Measurements from ENCODE around the gene SKA3.
"Not testable (repeated sequence)": the region's sequence is repeated elsewhere in the genome, so short reads cannot be mapped to it uniquely, and the experiment has no call there.

Gene SKA3

DNA sequence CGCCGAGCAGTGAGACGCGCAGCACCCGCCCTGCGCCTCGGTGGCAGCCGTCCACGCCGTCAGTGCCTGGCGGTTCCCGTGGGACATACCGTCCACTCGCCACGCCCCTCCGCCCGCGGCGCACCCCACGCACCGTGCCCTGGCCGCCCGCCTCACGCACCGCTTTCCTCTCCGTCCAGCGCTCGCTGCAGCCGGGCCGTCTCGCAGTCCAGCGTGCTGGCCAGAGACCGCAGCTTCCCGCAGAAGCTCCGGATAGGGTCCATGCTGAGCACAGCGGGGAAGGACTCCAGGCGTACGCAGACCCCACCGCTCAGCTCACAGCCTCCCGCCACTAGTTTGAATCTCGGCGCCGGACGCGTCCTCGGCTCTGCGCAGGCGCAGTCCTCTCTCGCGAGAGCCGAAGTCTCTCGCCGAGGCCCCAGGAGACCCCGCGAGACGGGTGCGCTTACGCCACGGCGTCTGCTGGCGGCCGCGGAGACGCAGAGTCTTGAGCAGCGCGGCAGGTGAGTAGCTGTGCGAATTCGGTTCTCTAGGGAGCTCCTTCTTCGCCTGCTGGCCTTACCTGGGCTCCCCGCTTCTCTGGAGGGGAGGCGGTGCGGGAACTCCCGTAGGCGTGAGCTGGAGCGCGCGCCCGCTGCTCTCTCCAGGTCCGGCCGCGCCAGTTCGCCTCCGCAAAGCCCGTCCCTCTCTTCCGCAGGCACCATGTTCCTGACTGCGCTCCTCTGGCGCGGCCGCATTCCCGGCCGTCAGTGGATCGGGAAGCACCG is at the start of gene SKA3, which contains the start of gene MRPL57:
Gene SKA3, minus strand, starts transcription at position 338 of the 767 bp plus-strand sequence. Its CDS starts 75 bp downstream, at position 263.
Gene MRPL57, plus strand, starts transcription at position 444 of the 767 bp plus-strand sequence. Its CDS starts 259 bp downstream, at position 703.
- DNase-seq: peak; percentile 94

DNA sequence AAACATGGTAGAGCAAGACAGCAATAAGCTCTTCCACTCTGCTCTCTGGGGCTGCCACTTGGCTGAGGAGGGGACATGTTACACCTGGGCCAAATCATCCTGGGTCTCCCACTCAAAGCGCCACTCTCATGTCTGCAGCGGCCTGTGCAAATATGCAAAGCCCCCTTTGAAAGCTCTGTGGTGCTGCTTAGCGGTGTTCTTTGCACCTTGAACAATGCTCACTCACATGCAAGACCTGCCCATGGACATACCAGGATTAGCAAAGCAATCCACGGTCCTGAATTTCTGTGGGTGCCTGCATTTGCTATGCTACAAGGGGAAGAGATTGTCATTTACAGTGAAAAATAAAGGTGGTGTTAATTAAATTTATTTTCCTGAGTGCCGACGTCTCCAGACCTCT is 48.7 kb upstream of the SKA3 start:
- no peak for DNase-seq

DNA sequence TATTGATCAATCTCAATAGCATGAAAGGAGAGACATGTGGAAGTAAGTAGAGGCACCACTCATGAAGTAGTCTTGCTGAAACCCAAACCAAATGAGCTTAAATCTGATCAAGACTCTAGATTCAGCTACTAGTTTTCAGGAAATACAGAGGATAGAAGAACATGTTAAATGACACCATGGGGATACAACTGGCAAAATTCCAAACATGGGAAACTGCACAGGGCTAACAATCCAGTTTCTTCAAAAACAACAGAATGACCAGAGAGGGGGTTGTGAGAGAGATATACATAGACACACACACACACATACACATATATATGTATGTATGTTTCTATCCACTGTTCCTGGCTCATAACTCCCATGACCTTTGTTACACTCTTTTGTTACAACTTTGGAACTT is 44.9 kb upstream of the SKA3 start:
- no peak for DNase-seq

DNA sequence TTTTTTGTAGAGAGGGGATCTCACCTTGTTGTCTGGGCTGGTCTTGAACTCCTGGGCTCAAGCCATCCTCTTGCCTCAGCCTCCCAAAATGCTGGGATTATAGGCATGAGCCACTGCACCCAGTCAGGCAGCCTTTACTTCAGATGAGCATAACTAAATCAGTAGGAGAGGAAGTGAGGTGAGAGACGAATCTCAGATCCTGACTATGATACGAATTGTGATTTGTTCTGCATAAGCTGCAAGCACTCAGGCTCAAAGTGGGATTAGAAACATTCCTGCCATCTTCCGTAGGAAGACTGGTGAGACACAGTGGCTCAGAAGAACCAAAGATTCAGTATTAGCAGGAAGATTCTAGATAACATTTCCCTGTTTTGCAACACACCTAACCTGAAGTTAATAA is 43.4 kb upstream of the SKA3 start:
- not testable (repeated sequence) for DNase-seq

DNA sequence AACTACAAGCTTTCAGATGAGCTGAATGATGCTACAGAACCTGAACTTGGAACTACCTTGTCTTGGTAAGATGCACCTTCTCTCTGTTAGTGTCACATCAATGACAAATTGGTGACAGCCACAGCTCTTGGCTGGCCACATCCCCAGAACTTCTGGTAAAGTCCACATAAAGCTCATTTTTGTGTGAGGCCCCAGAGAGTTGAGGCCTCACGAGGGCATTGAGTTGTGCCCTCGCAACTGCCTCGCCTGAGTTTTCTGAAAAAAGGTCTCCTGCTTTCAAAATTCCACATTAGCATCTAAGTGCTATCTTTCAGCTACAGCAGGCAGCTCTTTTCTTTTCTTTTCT is 42.7 kb upstream of the SKA3 start:
- no peak for DNase-seq

DNA sequence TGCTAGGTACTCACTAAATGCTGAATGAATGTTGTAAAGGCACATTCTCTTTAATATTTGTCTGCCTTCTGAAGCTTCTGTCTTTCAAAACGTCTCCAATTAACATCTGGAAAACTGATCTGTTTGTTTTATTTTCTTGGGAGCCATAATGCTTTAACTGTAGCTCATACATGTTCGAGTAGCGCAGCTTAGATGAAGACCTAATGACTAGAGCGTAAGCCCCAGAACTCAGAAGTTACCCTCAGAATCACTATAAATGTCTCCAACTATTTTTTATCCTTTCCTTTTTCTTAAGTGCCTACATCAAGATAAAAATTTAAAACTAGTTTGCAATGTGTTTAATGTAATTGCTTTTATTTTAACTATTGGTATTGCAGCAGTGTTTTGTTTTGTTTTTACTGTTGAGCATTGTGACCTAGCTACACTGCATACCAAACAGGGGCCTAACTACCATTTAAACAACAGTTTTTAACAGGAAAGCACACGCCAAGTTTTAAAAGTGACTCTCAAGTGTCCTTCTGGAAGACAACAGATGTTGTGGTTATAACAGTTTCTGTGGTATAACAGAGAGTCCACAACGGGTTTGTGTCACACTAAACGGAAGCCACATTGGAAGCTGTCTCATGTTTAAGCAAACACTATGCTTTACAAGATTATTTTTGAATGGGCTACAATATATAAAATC is 42.1 kb upstream of the SKA3 start:
- no peak for DNase-seq

DNA sequence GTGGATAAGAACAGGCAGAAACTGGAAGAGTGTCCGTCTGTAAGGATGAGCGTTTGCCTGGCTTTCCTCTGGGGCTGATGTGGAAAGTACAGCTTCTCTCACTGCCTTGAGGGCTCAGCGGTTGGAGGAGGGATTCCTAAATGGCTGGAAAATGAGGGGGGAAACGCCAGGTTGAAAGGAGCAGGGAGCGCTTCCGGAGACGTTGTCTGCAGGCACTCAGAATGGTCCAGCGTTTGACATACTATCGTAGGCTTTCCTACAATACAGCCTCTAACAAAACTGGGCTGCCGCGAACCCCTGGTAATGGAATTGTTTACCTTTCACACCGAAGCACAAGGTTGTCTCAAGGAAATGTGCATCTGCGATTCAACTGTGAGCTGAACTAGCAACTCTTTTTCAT is 40.0 kb upstream of the SKA3 start:
- DNase-seq: no peak

DNA sequence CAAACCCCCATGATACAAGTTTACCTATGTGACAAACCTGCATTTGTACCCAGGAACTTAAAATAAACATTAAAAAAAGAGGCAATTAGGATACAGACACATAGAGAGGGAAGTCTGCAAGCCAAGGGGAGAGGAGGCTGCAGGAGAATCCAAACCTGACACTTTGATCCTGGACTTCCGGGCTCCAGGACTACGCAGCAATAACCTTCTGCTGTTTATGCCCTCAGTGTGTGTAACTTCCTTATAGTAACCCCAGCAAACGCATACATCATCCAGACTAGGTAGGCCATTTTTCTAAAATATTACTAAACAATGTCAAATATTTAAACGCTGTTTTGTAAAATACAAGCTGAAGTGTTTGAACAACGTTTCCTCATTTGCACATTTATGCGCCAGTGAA is 39.1 kb upstream of the SKA3 start:
- not testable (repeated sequence) for DNase-seq

DNA sequence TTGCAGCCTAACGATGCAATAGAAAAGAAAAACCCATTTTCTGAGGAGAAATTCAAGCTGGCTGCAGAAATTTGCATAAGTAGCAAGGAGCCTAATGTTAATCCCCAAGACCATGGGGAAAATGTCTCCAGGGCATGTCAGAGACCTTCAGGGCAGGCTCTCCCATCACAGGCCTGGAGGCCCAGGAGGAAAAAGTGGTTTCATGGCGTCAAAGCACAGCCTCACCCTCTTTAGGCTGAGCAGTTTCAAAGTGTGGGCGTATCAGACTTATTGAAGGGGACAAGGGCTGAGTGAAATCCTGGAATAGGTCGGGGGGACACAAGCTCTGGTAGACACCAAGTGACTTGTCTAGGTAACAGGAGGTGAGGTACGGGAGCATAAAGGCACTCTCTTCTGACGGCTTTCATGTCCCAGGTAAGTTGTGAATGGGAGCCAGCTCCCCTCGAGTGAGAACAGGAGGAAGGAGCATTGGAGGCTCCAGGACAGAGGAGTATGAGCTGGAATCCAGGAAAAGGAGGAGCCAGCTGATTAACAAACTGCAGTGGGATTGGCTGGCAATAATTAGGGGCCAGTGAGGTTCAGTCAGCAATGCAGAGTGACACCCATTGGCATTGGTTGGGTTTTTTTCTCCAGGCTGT is 35.9 kb upstream of the SKA3 start:
- no peak for DNase-seq

DNA sequence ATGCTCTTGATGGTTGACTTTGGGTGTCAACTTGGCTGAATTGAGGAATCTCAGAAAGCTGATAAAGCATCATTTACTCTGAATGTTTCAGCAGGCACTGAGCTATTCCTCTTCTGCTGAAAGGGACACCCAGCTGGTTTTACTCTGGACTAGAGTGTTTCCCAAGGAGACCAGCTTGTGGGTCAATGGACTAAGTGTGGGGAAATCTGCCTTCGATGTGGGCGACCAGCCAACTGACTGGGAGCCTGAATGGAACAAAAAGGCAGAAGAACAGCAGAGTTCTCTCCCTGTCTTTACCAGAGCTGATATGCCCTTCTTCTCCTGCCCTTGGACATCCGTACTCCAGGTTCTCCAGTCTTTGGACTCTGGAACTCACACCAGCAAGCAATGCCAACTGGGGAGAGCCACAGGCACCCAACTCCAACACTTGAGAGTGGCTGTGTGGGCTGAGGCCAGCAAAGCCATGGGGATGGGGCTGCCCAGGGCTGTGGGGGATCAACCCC is 32.4 kb upstream of the SKA3 start:
- DNase-seq: no peak

DNA sequence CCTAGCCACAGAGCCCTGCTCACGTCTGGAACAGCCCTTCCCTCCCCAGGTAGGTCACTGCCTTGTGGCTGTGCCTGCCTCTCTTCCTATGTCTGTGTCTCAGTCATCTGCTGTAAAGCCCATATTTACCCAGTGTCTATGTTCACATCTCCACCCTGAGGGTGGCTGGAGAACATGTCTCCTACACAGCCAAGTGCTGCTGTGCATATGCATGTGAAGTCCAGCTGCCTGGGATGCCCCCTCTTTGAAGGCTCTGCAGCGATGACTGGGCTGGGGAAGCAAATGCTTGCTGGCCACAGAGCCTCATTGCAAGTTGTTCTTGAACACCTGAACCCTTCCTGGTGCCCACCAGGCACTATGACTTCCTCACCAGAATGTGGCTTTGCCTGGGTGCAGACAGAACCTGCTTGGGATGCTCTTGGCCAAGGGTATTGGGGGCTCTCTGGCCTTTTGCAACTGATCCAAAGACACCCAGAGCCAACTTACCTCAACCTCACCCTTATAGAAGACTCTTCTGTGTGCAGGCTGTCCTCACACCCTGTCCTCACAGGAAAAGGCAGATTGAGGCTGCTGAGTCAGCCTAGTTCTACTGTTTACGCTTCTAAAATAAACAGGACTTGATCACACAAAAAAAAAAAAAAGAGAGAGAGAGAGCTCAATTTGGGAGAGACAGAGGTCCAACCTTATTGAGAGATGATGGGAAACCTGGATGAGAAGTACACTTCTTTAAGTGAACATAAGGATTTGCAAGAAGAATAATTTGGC is 26.6 kb upstream of the SKA3 start:
- DNase-seq: no peak

DNA sequence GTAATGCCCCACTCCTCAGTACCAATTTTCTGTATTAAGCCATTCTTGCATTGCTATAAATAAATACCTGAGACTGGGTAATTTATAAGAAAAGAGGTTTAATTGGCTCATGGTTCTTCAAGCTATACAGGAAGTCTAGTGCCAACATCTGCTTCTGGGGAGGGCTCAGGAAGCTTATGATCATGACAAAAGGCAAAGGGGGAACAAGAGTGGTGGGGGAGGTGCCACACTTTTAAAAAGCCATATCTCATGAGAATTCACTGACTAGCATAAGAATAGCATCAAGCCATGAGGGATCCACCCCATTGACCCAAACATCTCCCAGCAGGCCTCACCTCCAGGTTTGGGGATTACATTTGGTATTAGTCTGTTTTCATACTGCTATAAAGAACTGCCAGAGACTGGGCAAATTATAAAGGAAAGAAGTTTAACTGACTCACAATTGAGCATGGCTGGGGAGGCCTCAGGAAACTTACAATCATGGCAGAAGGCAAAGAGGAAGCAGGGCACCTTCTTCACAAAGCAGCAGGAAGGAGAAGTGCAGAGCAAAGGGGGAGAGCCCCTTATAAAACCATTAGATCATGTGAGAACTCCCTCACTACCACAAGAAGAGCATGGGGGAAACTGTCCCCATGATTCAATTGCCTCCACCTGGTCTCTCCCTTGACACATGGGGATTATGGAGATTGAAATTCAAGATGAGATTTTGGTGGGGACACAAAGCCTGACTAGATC is 25.3 kb upstream of the SKA3 start:
- DNase-seq: not testable (repeated sequence)

DNA sequence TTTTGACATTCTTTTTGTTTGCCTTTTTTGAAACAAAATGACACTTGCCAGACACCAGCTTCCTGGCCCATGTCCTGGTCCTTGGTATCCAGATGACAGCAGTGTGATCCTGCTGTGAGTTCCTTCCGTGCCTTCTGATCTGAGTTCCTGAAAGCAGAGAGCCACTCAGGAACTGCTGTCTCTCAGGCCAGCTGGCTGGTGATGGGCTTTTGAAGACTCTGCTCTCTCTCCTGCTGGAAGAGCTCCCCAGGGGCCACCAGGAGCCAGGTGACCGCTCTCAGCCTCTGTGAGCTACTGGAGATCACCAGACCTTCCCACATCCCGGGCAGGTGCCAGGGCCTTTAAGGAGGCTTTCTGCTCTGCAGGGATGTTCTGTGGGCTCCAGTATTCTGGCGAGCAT is 22.0 kb upstream of the SKA3 start:
- DNase-seq: not testable (repeated sequence)

DNA sequence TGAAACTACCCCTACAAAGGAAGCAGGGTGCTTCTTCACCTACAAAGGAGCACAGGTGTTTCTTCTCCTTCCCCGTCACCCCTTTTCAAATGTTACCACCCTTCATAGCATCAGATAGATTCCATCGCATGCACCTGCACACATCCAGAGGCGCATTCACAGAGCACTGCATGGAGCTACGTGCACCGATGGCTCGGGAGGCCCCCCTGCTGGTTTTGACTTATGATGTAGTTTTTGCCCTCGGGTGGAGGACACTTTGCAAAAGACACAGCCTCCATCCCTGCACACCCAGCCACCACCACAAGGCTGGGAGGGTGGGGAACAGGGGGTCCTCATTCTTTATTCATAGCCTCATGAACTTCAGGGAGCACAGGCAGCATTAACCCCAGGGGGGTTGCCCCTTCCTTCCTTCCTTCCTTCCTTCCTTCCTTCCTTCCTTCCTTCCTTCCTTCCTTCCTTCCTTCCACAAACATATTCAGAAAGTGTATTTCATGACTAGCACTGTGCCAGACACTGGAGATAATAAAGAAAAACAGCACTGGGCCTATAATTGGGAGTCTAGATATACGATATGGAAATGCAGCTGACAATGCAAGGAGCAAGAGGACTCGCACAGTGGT is 21.4 kb upstream of the SKA3 start:
- DNase-seq: not testable (repeated sequence)

DNA sequence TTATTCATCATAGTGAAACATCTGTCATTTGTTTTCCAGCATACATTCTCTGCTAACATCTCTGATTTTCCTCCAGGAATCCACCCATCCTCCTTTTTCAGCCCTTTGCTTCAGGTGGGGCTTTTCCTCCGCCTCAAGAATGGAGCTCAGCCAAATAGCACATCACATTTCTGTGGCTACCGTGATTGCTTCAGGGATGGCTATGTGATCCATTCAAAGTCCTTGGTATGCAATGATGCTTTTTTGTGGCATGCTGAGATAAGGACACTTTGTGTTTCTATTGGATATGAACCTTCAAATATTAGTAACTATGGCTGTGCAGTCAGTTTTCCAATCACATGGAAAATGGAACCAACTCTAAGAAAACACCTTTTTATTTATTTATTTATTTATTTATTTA is 18.4 kb upstream of the SKA3 start:
- not testable (repeated sequence) for DNase-seq

DNA sequence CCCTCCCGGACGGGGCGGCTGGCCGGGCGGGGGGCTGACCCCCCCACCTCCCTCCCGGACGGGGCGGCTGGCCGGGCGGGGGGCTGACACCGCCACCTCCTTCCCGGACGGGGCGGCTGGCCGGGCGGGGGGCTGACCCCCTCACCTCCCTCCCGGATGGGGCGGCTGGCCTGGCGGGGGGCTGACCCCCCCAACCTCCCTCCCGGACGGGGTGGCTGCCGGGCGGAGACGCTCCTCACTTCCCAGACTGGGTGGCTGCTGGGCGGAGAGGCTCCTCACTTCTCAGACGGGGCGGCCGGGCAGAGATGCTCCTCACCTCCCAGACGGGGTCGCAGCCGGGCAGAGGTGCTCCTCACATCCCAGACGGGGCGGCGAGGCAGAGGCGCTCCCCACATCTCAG is 10.1 kb upstream of the SKA3 start:
- DNase-seq: not testable (repeated sequence)

DNA sequence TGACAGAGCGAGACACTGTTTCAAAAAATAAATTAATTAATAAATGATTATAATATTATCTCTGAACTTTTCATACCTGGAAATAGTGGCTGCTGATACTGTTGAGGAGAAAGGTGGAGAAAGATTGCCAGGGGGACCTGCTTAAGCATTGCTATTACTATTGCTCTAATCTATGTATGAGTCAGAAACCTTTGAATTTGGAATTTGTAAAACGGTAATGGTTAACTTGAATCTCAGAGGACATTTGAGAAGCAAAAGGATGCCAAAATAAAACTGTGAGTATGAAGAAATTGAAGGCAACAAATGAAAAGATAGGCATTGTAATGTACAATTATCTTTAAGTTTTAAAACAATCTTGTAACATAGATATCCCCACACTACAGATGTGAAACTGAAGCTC is 5.3 kb upstream of the SKA3 start:
- DNase-seq: no peak

DNA sequence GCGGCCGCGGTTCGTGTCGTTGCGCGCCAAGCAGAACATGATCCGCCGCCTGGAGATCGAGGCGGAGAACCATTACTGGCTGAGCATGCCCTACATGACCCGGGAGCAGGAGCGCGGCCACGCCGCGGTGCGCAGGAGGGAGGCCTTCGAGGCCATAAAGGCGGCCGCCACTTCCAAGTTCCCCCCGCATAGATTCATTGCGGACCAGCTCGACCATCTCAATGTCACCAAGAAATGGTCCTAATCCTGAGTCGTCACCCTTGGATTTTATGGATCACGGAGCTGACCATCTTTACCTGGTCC is 581 bp upstream of the SKA3 start:
- DNase-seq: no peak

DNA sequence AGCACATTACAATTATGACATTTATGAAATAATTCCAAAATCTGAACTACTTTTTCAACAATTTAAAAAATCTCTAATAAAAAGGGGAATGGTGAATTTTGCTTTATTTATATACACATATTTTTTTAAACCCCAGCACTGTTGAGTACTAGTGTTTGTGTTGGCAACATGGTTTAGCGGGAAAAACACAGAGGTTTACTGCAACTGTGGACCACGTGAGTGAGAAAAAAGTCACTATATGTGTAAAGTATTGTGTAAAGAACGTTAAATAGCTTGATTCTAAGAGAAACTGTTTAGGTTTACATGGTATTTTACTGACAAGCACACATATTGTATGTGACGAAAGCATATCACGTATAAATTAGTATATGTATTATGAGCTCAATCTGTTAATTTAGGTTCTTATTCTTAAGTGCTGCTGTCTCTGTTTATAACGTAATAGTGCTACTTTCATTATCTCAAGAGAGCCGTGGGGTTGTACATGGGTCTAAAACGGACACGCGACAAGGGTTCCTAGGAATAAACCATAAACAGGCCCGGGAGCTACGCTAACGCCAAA is 617 bp downstream of the SKA3 start:
- DNase-seq: no peak

DNA sequence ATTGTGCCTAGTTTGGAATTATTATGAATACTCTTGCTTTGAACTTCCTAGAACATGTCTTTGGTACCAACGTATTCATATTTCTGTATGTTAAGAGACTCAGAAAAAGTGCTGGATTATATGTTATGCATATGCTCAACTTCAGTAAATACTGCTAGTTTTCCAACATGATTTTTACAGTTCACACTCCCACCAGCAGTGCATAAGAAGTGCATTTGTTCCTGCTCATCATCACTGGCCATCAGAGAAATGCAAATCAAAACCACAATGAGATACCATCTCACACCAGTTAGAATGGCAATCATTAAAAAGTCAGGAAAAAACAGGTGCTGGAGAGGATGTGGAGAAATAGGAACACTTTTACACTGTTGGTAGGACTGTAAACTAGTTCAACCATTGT is 2.6 kb downstream of the SKA3 start:
- DNase-seq: not testable (repeated sequence)

DNA sequence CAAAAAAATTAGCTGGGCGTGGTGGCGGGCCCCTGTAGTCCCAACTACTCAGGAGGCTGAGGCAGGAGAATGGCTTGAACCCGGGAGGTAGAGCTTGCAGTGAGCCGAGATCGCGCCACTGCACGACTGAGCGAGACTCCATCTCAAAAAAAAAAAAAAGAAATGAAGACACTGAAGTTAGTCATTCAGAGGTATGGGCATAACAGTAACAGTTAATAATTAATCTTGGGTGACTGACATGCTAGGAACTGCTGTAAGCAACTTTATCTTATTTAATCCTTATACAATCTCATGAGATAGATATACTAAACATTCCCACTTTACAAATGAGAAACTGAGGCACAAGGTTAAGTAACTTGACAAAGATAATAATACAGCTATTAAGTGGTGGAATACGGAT is 4.9 kb downstream of the SKA3 start:
- no peak for DNase-seq

DNA sequence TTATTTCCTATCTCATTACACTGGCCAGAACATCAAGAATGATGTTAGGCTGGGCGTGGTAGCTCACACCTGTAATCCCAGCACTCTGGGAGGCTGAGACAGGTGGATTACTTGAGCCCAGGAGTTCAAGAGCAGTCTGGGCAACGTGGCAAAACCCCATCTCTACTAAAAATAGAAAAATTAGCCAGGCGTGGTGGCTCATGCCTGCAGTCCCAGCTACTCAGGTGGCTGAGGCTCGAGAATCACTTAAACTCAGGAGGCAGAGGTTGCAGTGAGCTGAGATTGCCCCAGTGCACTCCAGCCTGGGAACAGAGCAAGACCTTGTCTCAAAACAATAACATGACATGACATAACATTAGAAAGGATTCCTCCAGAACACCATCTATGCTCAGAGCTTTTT is 10.7 kb downstream of the SKA3 start:
- not testable (repeated sequence) for DNase-seq
